HCT116 (cell line): ENCODE results near the gene MON1B. TPM values are rescaled to one million over a fixed set of nuclear protein-coding genes. Genes with fewer than 3 reads are reported as not detected.

ENCODE experiments used
- ATAC-seq: fragments of 200-7000 bp; cut with Tn5 transposase; 2 replicates; pipeline ENCODE4 v1.9.1; 2020; ENCODE audit warnings: mild to moderate bottlenecking, moderate library complexity
- BruUV-seq: library from RNA; stranded (reverse); fragments of 400-500 nt; replicated peaks from 2 replicates; lab custom pipeline; 2021; lab: Mats Ljungman, UMichigan
- CTCF ChIA-PET: fragments of 300-600 bp; sonication (Branson Sonifier 250); formaldehyde crosslinking; loops from one replicate; lab custom pipeline; 2021; ENCODE audit warnings: antibody characterized with exemption; lab: Charles Lee
- POLR2A ChIA-PET: fragments of 300-600, 350-600 bp; sonication (Branson Sonifier 250); formaldehyde crosslinking; loops from one replicate; lab custom pipeline; 2021; ENCODE audit warnings: antibody characterized with exemption; lab: Charles Lee
- RAD21 ChIA-PET, 2 experiments: fragments of 300-600 bp; sonication (Branson Sonifier 250); formaldehyde crosslinking; loops; one replicate each; lab custom pipeline; 2023; ENCODE audit warnings: low total read pairs in 2 of 2; ENCODE audit not compliant: uncharacterized antibody in 2 of 2, unreplicated experiment in 2 of 2, low non-redundant PET in 1 of 2; lab: Charles Lee
- DNase-seq: peaks from one replicate; pipeline ENCODE4 v3.0.0-alpha.2; 2010; ENCODE audit warnings: low read depth, low spot score
- H2AFZ ChIP-seq: fragments of 200-600 bp; shearing (Covaris generic), sonication (generic); 2 replicates; pipeline ENCODE4 v1.6.1; 2017; ENCODE audit warnings: low read depth, mixed run types, mixed read lengths, antibody characterized with exemption, low read length; ENCODE audit not compliant: poor library complexity, severe bottlenecking
- H3K27ac ChIP-seq: 2 replicates; pipeline ENCODE4 v1.5.1; 2012; ENCODE audit warnings: low read depth, low read length
- H3K27me3 ChIP-seq: fragments of 200-600 bp; sonication (generic); 2 replicates; pipeline ENCODE4 v1.6.1; 2016; ENCODE audit warnings: mixed run types, low read length, mixed read lengths; ENCODE audit not compliant: insufficient read depth
- H3K36me3 ChIP-seq, 2 experiments: fragments of 200-500 bp in 1 of 2; fragments of 200-600 bp in 1 of 2; sonication (Bioruptor generic) in 1 of 2; sonication (generic) in 1 of 2; 2 replicates each; pipeline versions ENCODE4 v1.5.1 to v1.6.1; 2014 to 2016; ENCODE audit warnings: low read length in 2 of 2, inconsistent platforms in 1 of 2, mixed read lengths in 1 of 2, mixed run types in 1 of 2; ENCODE audit not compliant: insufficient read depth in 2 of 2, control insufficient read depth in 1 of 2
- H3K4me1 ChIP-seq, 2 experiments: fragments of 200-600 bp in 1 of 2; sonication (generic) in 1 of 2; 2 replicates each; pipeline versions ENCODE4 v1.5.1 to v1.6.1; 2012 to 2017; ENCODE audit warnings: low read length in 2 of 2, inconsistent platforms in 1 of 2, mild to moderate bottlenecking in 1 of 2, mixed read lengths in 1 of 2, mixed run types in 1 of 2, moderate library complexity in 1 of 2; ENCODE audit not compliant: insufficient read depth in 2 of 2, control insufficient read depth in 1 of 2
- H3K4me2 ChIP-seq: fragments of 200-600 bp; sonication (generic); 2 replicates; pipeline ENCODE4 v1.6.1; 2017; ENCODE audit warnings: mixed run types, low read length, mixed read lengths
- H3K4me3 ChIP-seq, 2 experiments: fragments of 200-600 bp in 1 of 2; sonication (generic) in 1 of 2; replicated peaks in 1 of 2; 2 replicates each; pipeline ENCODE4 v1.5.1; 2011 to 2016; ENCODE audit warnings: low read length in 2 of 2, control low read depth in 1 of 2, low read depth in 1 of 2, mild to moderate bottlenecking in 1 of 2, mixed read lengths in 1 of 2, mixed run types in 1 of 2
- H3K79me2 ChIP-seq: fragments of 200-600 bp; sonication (generic); 2 replicates; pipeline ENCODE4 v1.6.1; 2017; ENCODE audit warnings: mild to moderate bottlenecking, mixed run types, low read length, moderate library complexity, mixed read lengths; ENCODE audit not compliant: insufficient read depth
- H3K9ac ChIP-seq: fragments of 200-600 bp; sonication (generic); 2 replicates; pipeline ENCODE4 v1.6.1; 2016; ENCODE audit warnings: low read length, mixed read lengths
- H3K9me2 ChIP-seq: fragments of 200-600 bp; sonication (generic), shearing (Covaris generic); 2 replicates; pipeline ENCODE4 v1.6.1; 2017; ENCODE audit warnings: mixed run types, mild to moderate bottlenecking, moderate library complexity; ENCODE audit not compliant: insufficient read depth
- H3K9me3 ChIP-seq, 2 experiments: fragments of 200-500 bp in 1 of 2; fragments of 200-600 bp in 1 of 2; sonication (Bioruptor generic) in 1 of 2; sonication (generic) in 1 of 2; 2 replicates each; pipeline ENCODE4 v1.6.1; 2014 to 2017; ENCODE audit warnings: low read length in 2 of 2, mixed read lengths in 2 of 2, inconsistent platforms in 1 of 2, low read depth in 1 of 2, mild to moderate bottlenecking in 1 of 2, mixed run types in 1 of 2, moderate library complexity in 1 of 2; ENCODE audit not compliant: control insufficient read depth in 1 of 2, insufficient read depth in 1 of 2
- H4K20me1 ChIP-seq: fragments of 200-600 bp; sonication (generic), shearing (Covaris generic); 2 replicates; pipeline ENCODE4 v1.6.1; 2017; ENCODE audit warnings: mixed run types, mild to moderate bottlenecking, moderate library complexity; ENCODE audit not compliant: insufficient read depth
- CEBPB ChIP-seq: IDR thresholded peaks from 2 replicates; pipeline ENCODE4 v1.6.1; 2012; ENCODE audit warnings: low read depth
- EGR1 ChIP-seq: IDR thresholded peaks from 2 replicates; pipeline ENCODE4 v1.6.1; 2012; ENCODE audit warnings: low read depth
- EZH2 ChIP-seq: fragments of 200-600 bp; sonication (generic); IDR thresholded peaks from 2 replicates; pipeline ENCODE4 v1.6.1; 2017; ENCODE audit warnings: antibody characterized with exemption, mixed run types
- EZH2phosphoT487 ChIP-seq: fragments of 200-600 bp; IDR thresholded peaks from 2 replicates; pipeline ENCODE4 v1.6.1; 2018; ENCODE audit warnings: antibody characterized with exemption, borderline replicate concordance
- FOSL1 ChIP-seq: IDR thresholded peaks from 2 replicates; pipeline ENCODE4 v1.6.1; 2012; ENCODE audit warnings: low read depth
- JUND ChIP-seq: IDR thresholded peaks from 2 replicates; pipeline ENCODE4 v1.6.1; 2012
- POLR2A ChIP-seq: IDR thresholded peaks from 2 replicates; pipeline ENCODE4 v1.7.0; 2011; ENCODE audit warnings: borderline replicate concordance; ENCODE audit not compliant: insufficient read depth, insufficient read length; ENCODE audit errors: extremely low read depth
- POLR2AphosphoS5 ChIP-seq: IDR thresholded peaks from 2 replicates; pipeline ENCODE4 v1.6.1; 2011; ENCODE audit warnings: mild to moderate bottlenecking, low read depth, low read length, moderate library complexity
- RAD21 ChIP-seq: IDR thresholded peaks from 2 replicates; pipeline ENCODE4 v1.6.1; 2012; ENCODE audit warnings: low read depth, mild to moderate bottlenecking
- REST ChIP-seq: IDR thresholded peaks from 2 replicates; pipeline ENCODE4 v1.6.1; 2012; ENCODE audit warnings: low read depth
- SIN3A ChIP-seq: IDR thresholded peaks from 2 replicates; pipeline ENCODE4 v1.6.1; 2012; ENCODE audit warnings: low read depth
- SP1 ChIP-seq: IDR thresholded peaks from 2 replicates; pipeline ENCODE4 v1.6.1; 2012; ENCODE audit warnings: low read depth
- SRF ChIP-seq: IDR thresholded peaks from 2 replicates; pipeline ENCODE4 v1.6.1; 2012; ENCODE audit warnings: low read depth
- TCF7L2 ChIP-seq: IDR thresholded peaks from 2 replicates; pipeline ENCODE4 v1.7.0; 2011; ENCODE audit warnings: borderline replicate concordance, inconsistent platforms; ENCODE audit not compliant: insufficient read depth, insufficient read length; ENCODE audit errors: extremely low read depth
- YY1 ChIP-seq: IDR thresholded peaks from 2 replicates; pipeline ENCODE4 v1.6.1; 2011; ENCODE audit warnings: low read length, low read depth, moderate library complexity, mild to moderate bottlenecking; ENCODE audit not compliant: insufficient replicate concordance; ENCODE audit errors: extremely low read depth
- ZFX ChIP-seq: fragments of 450-650 bp; IDR thresholded peaks from 2 replicates; pipeline ENCODE4 v1.6.1; 2017
- intact Hi-C: fragments of 100-400 bp; cut with micrococcal nuclease; formaldehyde crosslinking; loops from 2 replicates; pipeline ENCODE4 v1.10.0; 2022
- total RNA-seq: library from RNA; stranded (reverse); gene quantifications from one replicate; pipeline ENCODE4 v1.2.1, GENCODE V29; 2021; ENCODE audit not compliant: unreplicated experiment
- TF ChIP-seq, protein P1 (sequence below): IDR thresholded peaks from 2 replicates; pipeline ENCODE4 v1.6.1; 2012
- TF ChIP-seq, protein P2 (sequence below), 3 experiments: fragments of 200-600 bp in 1 of 3; sonication (generic) in 1 of 3; IDR thresholded peaks in 2 of 3; conservative IDR thresholded peaks in 1 of 3; 2 replicates each; pipeline ENCODE4 v1.5.1; 2012 to 2017; ENCODE audit warnings: low read depth in 2 of 3, low read length in 2 of 3, antibody characterized with exemption in 1 of 3, borderline replicate concordance in 1 of 3, control low read depth in 1 of 3, mild to moderate bottlenecking in 1 of 3, mixed read lengths in 1 of 3, mixed run types in 1 of 3, moderate library complexity in 1 of 3; ENCODE audit not compliant: insufficient read depth in 1 of 3

MON1B gene
- total RNA-seq, 1 experiment from 2014 or later, result 34.7 TPM

DNA sequence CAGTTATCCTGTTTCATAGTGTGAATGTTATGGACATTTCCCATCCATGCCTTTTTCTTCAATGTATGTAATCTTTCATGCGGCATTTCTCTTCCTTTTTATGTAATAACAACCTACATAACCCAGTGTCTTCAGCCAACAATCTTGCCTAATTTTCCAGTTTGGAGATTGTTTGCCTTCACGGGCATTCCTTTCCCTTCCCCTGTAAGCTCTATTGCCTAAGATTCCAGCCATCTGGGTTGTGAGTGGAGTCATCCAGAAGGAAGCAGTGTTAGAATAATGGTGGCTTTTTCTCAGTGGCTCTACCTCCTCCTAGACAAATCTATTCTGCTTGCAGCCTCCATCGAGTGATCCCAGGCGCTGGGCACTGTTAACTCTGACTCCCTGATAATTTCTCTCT, 30.5 kb downstream of the MON1B start:
- intact Hi-C loops, result no loop called here
- H3K36me3 ChIP-seq, result no peaks in the 10 kb centered on the region

GRCh38 chr16:77223184-77223583, 32.2 kb downstream of the MON1B start:
- intact Hi-C loops, result no loop called here
- POLR2A ChIA-PET, result no interaction called here

More for the DNA sequence above, 30.5 kb downstream of the MON1B start:
- ChIA-PET POLR2A (interaction anchor here (1.1 kb wide), 1 partner anchor 9 kb away, joined by 3 read pairs; no protein-coding TSS in a partner anchor), RAD21 (no interaction called here), CTCF (interaction anchor here (0.7 kb wide), 1 partner anchor 9 kb away, joined by 3 read pairs; no protein-coding TSS in a partner anchor)
- no TSS peak for BruUV-seq
- no peak for DNase-seq
- H3K4me1 ChIP-seq, result peaks cover 50 to 57% of the 10 kb centered on the region in 2 experiments
- no peaks in the 10 kb centered on the region for H3K9me2 ChIP-seq
- H3K9me3 ChIP-seq, result no peaks in the 10 kb centered on the region
- no peak overlapping the region for H3K27ac ChIP-seq
- TF ChIP-seq SP1, result no peak
- no peak for TF ChIP-seq EGR1
- TF ChIP-seq YY1, result no peak
- no peak overlapping the region for H2AFZ ChIP-seq
- no peak overlapping the region for H3K4me2 ChIP-seq
- H3K9ac ChIP-seq, result no peak overlapping the region
- ATAC-seq, result no peak
- no peaks in the 10 kb centered on the region for H4K20me1 ChIP-seq
- H3K27me3 ChIP-seq, result no peaks in the 10 kb centered on the region
- H3K4me3 ChIP-seq, result no peak overlapping the region
- no peaks in the 10 kb centered on the region for H3K79me2 ChIP-seq

More at GRCh38 chr16:77223184-77223583, 32.2 kb downstream of the MON1B start:
- Histone ChIP-seq H2AFZ (no peak overlapping the region), H3K27ac (no peak overlapping the region), H3K36me3 (no peaks in the 10 kb centered on the region), H3K27me3 (no peaks in the 10 kb centered on the region), H3K4me2 (peak overlapping the region; percentile 38), H3K79me2 (no peaks in the 10 kb centered on the region), H3K9me2 (no peaks in the 10 kb centered on the region), H4K20me1 (no peaks in the 10 kb centered on the region), H3K4me3 (no peak overlapping the region), H3K9ac (no peak overlapping the region), H3K4me1 (peaks cover 35 to 46% of the 10 kb centered on the region in 2 experiments), H3K9me3 (no peaks in the 10 kb centered on the region)
- TF ChIP-seq POLR2AphosphoS5 (no peak), ZFX (no peak), REST (no peak), POLR2A (no peak), JUND (no peak), RAD21 (peak; percentile 10; the same call in 1 of the 2 replicates), EZH2 (no peak), TCF7L2 (no peak), FOSL1 (no peak), SIN3A (no peak), SRF (no peak), SP1 (no peak), CEBPB (no peak), EZH2phosphoT487 (no peak)
- TF ChIP-seq, protein P1, sequence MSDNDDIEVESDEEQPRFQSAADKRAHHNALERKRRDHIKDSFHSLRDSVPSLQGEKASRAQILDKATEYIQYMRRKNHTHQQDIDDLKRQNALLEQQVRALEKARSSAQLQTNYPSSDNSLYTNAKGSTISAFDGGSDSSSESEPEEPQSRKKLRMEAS, result no peak
- TF ChIP-seq, protein P2, sequence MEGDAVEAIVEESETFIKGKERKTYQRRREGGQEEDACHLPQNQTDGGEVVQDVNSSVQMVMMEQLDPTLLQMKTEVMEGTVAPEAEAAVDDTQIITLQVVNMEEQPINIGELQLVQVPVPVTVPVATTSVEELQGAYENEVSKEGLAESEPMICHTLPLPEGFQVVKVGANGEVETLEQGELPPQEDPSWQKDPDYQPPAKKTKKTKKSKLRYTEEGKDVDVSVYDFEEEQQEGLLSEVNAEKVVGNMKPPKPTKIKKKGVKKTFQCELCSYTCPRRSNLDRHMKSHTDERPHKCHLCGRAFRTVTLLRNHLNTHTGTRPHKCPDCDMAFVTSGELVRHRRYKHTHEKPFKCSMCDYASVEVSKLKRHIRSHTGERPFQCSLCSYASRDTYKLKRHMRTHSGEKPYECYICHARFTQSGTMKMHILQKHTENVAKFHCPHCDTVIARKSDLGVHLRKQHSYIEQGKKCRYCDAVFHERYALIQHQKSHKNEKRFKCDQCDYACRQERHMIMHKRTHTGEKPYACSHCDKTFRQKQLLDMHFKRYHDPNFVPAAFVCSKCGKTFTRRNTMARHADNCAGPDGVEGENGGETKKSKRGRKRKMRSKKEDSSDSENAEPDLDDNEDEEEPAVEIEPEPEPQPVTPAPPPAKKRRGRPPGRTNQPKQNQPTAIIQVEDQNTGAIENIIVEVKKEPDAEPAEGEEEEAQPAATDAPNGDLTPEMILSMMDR (IDR thresholded peaks at IDR 0.05 in 2 of 3, conservative IDR thresholded peaks at IDR 0.05 in 1 of 3; ENCODE audit: borderline replicate concordance in 1 of 3, insufficient read depth in 1 of 3, low read depth in 2 of 3, low read length in 2 of 3), result peak in 2 of 3 experiments; percentile 78 to 82; a peak in 4 of 6 replicates
- no TSS peak for BruUV-seq
- ATAC-seq (peak; percentile 61), DNase-seq (no peak)
- ChIA-PET CTCF (interaction anchor here (0.8 to 1.9 kb wide), 4 partner anchors 8 to 51 kb away, joined by 3 to 6 read pairs (median 4); partner anchors contain the start of gene MON1B), RAD21 (no interaction called here)
